Bone marrow (tissue), 2 donors: ENCODE measurements around the gene TXNRD3.
A peak's percentile ranks its signal among the peaks of the same experiment; 100 is the strongest.
"Not testable (repeated sequence)": the region's sequence is repeated elsewhere in the genome, so short reads cannot be mapped to it uniquely, and the experiment has no call there.

ENCODE experiments used
- DNase-seq, 2 donors: peaks; one replicate each; lab custom pipeline; 2025; lab: John Stamatoyannopoulos, UW

Gene TXNRD3

DNA sequence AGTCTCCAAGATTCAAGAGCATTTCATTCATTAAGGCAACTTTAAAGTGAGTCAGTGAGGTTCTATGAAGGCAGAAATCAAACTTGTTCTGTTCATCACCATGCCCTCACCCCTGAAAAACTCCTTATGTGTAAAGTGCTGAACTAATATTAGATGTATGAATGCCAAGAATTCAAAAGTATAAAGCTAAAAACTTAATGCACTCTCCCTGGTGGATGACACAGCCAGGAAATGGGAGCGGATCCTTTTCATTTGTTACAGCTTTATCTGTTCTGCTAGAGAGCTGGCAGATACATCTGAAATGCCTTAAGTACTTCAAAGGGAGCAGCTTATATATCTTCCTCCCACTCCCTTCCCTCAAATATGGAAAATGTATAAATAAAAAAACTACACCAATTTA lies 8.2 kb downstream of the TXNRD3 start:
- no peak for DNase-seq

DNA sequence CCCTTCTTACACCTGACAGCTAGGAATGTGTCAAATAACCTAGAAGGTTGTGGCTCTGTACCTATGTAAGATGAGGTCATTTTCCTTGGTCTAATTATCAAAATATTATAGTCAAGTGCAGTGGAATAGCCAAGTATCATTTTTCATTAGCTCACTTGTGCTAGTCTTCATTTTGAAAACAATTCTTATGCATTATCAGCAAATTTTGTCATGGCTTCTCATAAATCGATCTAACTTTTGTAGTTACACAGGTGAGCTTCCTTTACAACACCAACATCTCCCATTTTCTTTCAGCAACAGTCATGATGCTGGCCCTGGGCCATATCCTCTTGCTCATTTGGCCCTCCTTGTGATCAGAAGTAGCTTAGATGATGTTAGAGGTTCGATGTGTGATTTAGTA lies 10.3 kb downstream of the TXNRD3 start:
- no peak for DNase-seq

DNA sequence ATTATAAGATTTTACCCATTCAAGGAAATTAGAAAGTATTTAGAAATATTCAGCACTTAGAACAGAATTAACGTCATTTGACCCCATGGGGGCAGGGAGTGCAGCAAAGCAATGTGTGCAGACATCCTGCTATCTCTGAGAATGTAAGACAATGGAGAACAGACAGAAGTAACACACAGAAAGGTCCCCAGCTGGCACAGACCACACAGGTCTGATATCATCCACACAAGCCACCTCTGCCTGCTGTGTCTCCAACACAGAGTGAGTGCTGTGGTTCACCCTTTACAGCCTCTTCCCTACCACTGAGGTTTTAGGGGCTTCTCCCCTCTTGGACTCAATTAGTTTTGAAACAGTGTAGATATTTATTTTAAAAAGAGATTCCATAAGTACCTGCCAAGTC lies 16.1 kb downstream of the TXNRD3 start:
- no peak for DNase-seq

DNA sequence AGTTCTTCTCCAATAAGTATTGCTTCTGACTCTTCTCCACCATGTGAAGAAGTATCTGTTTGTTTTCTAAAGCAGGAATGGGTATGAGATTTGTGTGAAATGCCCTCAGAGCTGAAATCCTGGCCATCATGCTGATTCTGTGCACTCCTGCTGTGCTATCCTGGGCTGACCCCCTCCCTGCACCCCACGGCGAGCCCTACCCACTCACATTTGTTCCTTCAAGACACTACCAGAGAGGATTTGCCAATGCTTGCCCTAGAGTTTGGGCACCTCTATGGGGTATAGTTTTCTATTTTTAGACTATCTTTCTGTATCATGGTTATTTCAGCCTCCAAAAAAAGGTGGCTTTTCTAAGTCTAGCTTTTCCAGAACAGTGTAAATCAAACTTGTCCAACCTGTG lies 18.5 kb downstream of the TXNRD3 start:
- no peak for DNase-seq

DNA sequence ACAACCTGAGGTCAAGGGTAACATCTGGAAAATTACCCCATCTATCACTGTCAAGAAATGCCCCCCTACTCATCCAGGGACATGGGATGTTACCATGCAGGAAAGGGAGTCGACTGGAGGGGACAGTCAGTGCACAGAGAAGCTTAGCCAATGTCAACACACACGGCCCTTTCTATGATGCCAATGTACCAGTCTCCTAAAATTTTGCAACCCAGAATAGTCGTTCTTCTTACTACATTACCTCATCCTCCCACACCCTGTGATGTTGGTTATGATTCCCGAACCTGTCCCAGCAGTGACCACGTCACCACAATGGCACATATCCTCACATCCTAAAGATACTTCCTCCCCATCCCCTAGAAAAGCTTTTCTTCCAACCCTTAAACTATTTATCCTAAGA lies 20.1 kb downstream of the TXNRD3 start:
- DNase-seq = no peak

- DNase-seq = no peak
Measured at GRCh38 chr3:126630020-126630419, 24.9 kb downstream of the TXNRD3 start.

DNA sequence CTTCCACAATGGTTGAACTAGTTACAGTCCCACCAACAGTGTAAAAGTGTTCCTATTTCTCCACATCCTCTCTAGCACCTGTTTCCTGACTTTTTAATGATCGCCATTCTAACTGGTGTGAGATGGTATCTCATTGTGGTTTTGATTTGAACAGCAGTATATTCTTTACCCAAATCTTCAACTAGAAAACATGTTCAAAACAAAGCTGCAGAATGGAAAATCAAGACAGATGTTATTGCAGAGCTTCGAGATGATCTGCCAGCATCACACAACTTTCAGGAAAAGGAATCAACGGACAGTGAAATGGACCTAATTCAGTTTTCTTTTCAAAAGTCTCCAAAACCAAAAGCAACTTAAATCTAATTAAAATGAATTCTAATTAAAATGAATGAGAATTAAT lies 29.2 kb downstream of the TXNRD3 start:
- DNase-seq = peak in 1 of 2 donors; percentile 13

DNA sequence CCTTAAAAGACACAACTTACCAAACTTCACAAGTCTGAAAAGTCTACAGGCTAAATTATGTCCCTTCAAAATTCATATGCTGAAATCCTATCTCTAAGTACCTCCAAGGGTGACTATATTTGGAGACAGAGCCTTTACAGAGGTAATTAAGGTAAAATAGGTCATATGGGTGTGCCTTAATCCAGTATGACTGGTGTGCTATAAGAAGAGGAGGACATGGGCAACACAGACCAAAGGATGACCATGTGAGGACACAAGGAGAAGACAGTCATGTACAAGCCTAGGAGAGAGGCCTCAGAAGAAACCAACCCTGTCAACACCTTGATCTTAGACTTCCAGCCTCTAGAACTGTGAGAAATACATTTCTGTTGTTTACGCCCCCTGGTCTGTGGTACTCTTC lies 32.2 kb downstream of the TXNRD3 start:
- no peak for DNase-seq

- DNase-seq = no peak
Measured at GRCh38 chr3:126621627-126622345, 33.1 kb downstream of the TXNRD3 start.

DNA sequence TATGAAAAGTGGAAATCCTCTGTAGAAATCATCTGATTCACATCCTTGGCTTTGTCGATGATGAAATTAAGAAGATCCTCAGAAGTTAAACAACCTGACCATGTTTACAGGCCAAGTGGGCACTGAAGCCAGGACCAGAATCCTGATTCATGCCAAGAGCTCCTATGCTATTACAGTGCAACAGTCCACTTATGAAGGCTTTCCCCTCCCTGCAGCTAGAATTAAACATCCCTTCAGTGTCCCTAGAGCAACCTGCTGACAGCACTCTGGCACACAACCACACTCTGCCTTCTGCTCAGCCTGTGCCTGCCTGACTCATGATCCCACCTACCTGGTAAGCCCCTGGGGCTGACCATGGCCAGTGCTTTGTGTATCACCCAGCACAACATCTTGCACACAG lies 33.8 kb downstream of the TXNRD3 start:
- no peak for DNase-seq

DNA sequence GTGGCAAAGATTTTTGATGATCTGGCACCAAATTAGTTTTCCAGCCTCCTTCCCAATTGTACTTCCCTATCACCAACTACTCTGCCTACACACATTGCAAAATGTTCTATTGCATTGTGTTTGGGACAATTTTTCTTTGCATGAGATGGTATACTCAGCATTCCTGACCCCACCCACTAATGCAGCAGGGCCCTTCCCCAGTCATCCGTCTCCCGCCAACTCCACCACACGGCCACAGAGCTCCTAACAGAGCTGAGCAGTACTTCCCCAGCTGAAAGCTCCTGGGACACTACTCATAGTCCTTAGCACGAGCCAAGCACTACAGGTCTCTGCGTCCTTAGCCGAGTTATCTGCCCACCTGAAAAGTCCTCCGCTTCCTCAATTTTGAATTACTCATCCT lies 34.2 kb downstream of the TXNRD3 start:
- no peak for DNase-seq

GRCh38 chr3:126618760-126619159 lies 36.2 kb downstream of the TXNRD3 start:
- no peak for DNase-seq

DNA sequence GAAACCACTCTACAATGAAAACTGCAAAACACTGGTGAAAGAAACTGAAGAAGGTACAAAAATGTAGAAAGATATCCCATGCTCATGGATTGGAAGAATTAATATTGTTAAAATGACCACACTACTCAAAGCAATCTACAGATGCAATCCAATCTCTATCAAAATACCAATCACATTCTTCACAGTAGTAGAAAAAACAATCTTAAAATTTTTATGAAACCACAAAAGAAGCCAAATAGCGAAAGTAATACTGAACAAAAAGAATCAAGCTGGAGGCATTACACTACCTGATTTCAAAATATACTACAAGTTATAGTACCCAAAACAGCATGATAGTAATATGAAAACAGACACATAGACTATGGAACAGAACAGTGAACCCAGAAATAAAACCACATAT lies 36.9 kb downstream of the TXNRD3 start:
- no peak for DNase-seq

DNA sequence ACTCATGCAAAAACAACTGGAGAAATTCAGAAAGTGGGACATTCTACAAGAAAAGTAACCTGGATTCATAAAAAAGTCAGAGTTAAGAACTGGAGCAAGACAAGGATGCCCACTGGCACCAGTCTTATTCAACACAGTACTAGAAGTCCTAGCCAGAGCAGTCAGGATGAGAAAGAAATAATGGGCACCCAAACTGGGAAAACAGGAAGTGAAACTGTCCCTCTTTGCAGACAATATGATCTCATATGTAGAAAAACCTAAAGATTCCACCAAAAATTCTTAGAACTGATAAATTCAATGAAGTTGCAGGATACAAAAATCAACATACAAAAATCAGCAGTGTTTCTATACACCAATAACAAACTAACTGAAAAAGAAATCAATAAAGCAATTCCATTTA lies 37.4 kb downstream of the TXNRD3 start:
- no peak for DNase-seq

GRCh38 chr3:126616931-126617330 lies 38.0 kb downstream of the TXNRD3 start:
- no peak for DNase-seq

DNA sequence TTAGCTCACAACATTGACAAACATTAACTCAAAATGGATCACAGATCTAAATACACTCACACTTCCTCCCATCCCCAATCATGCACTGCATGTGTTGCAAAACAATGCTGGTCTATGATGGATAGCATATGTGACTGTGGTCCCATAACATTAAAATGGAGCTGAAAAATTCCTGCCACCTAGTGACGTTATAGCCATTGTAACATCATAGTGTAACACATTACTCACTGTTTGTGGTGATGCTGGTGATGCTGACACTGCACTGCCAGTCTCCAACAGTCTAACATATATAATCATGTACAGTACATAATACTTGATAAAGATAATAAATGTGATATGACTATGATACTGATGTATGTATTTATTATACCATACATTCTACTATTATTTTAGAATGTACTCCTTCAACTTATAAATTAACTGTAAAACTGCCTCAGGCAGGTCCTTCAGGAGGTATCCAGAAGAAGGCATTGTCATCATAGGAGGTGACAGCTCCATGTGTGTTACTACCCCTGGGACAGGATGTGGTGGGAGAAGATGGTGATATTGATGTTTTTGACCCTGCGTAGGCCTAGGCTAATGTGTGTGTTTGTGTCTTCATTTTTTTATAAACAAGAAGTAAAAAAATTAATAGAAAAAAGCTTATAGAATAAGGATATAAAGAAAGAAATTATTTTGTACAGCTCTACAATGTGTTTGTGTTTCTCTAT lies 41.3 kb downstream of the TXNRD3 start:
- peak in 1 of 2 donors; percentile 6 for DNase-seq

- DNase-seq = no peak
Measured at GRCh38 chr3:126612479-126613205, 42.3 kb downstream of the TXNRD3 start.

GRCh38 chr3:126609909-126610308 lies 45.0 kb downstream of the TXNRD3 start:
- DNase-seq = no peak

DNA sequence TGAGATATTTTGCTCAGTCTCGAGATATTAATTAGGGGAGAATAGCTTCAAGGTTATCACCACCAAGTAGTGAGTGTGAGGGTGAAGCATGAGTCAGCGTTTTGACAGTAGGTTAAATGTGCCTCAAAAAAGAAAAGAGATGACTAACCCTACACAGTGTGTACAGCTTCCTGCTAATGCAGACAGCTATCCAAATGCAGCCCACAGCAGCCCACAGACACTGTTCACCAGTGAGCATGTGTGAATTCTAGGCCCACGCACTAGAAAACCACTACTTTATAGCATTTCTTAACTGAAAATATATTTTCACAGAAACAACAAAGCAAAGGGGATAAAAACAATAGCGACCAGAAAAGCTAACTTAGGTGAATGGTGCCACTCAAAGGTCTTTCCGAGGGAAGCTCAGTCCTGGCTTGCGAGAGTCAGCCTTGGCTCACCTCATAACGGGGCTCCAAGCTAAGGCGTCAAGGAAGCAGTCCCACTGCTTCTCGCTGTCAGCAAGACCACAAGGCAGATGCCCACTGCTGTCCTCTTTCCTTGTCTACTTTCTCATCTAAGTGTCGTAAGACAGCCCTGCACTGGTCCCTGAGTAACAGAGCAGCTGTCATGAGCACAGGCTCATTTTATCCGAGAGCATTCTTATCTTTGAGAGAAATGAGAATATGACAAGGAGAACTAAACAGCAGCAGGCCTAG lies 47.6 kb downstream of the TXNRD3 start:
- peak in 1 of 2 donors; percentile 84 for DNase-seq

DNA sequence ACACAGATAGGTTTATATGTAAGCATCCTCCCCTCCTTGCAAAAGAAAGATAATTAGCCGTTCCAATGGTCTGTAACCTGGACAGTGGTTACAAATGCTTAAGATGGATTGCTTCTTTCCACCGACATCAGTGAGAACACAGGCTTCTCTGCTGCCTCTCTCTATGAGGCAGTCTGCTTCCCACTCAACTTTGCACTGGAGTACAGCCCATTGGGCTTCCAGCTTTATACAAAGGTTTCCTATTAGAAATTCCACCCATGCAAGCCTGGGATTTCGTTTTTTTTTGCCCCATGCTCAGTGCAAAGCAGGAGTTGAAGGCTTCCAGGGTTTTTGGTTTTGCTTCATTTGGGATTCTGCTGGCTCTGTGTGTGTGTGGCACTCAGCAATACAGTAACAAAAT lies 48.9 kb downstream of the TXNRD3 start:
- DNase-seq = no peak

DNA sequence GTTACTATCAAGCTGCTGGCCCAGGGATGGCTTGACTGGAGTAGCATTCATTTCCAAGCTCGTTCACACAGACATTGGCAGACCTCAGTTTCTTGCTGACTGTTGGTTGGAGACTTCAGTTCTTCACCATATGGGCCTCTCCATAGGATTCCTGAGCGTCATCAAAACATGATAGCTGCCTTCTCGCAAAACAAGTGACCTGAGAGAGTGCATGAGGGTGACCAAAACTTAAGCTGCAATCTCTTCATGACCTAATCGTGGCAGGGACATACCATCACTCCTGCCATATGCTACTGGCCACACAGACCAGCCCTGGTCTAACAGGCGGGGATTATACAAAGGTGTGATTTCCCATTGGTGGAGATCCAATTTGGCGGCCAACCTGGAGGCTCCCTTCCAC lies 50.2 kb downstream of the TXNRD3 start:
- no peak for DNase-seq

GRCh38 chr3:126599101-126599500 lies 55.8 kb downstream of the TXNRD3 start:
- DNase-seq = no peak

- DNase-seq = not testable (repeated sequence)
Measured at GRCh38 chr3:126595479-126595878, 59.4 kb downstream of the TXNRD3 start.
